ENCODE data around the gene MKRN1.

Gene MKRN1

GRCh38 chr7:140479062-140479738, at the start of gene MKRN1:
TSS of gene MKRN1 (minus strand) at chr7:140479505. CDS start at chr7:140479344, 161 bp downstream.
- peak within 1 kb of the TSS; percentile 98 for H3K4me3 ChIP-seq (ENCODE audit: low read depth, low read length)
- DNase-seq (ENCODE audit: low read depth) = peak; percentile 85
- no peak for TF ChIP-seq CTCF (IDR thresholded peaks at IDR 0.05; ENCODE audit: low read depth, low read length, missing control alignments)

- no peak for DNase-seq (ENCODE audit: low read depth)
- TF ChIP-seq CTCF (IDR thresholded peaks at IDR 0.05; ENCODE audit: low read depth, low read length, missing control alignments) = no peak
- H3K4me3 ChIP-seq (ENCODE audit: low read depth, low read length) = no peak overlapping the region
Measured at GRCh38 chr7:140526787-140527664, 47.7 kb upstream of the MKRN1 start.

- no peak for TF ChIP-seq CTCF (IDR thresholded peaks at IDR 0.05; ENCODE audit: low read depth, low read length, missing control alignments)
- DNase-seq (ENCODE audit: low read depth) = no peak
Measured at GRCh38 chr7:140526214-140526613, 46.9 kb upstream of the MKRN1 start.

GRCh38 chr7:140525743-140526142, 46.4 kb upstream of the MKRN1 start:
- no peak overlapping the region for H3K4me3 ChIP-seq (ENCODE audit: low read depth, low read length)
- DNase-seq (ENCODE audit: low read depth) = no peak
- TF ChIP-seq CTCF (IDR thresholded peaks at IDR 0.05; ENCODE audit: low read depth, low read length, missing control alignments) = no peak

More at GRCh38 chr7:140526214-140526613, 46.9 kb upstream of the MKRN1 start:
- no peak overlapping the region for H3K4me3 ChIP-seq (ENCODE audit: low read depth, low read length)

GRCh38 chr7:140521421-140521820, 42.1 kb upstream of the MKRN1 start:
- H3K4me3 ChIP-seq (ENCODE audit: low read depth, low read length) = no peak overlapping the region
- no peak for TF ChIP-seq CTCF (IDR thresholded peaks at IDR 0.05; ENCODE audit: low read depth, low read length, missing control alignments)
- no peak for DNase-seq (ENCODE audit: low read depth)

GRCh38 chr7:140519007-140519399, 39.7 kb upstream of the MKRN1 start:
- no peak for TF ChIP-seq CTCF (IDR thresholded peaks at IDR 0.05; ENCODE audit: low read depth, low read length, missing control alignments)
- no peak for DNase-seq (ENCODE audit: low read depth)
- H3K4me3 ChIP-seq (ENCODE audit: low read depth, low read length) = no peak overlapping the region

Data from GM12864 (cell line).